ENCODE data around the gene COX17.

GRCh38 chr3:119676771-119677640 lies at the start of gene COX17:
- no peak for TF ChIP-seq CTCF (IDR thresholded peaks at IDR 0.05)
- TF ChIP-seq POLR2A (IDR thresholded peaks at IDR 0.05): no peak

Measured in lower leg skin (tissue), 3 donors.